Hepatocyte (in vitro differentiated cells): ENCODE results near the gene TPBGL. TPM values are rescaled to one million over a fixed set of nuclear protein-coding genes. Genes with fewer than 3 reads are reported as not detected.

Experiments used
- DNase-seq: peaks from one replicate; pipeline ENCODE4 v3.0.0-alpha.2; 2016; ENCODE audit warnings: low spot score
- H2AFZ ChIP-seq: fragments of 200-600 bp; sonication (generic); 2 replicates; pipeline ENCODE4 v1.6.0; 2016; ENCODE audit warnings: antibody characterized with exemption, mild to moderate bottlenecking
- H3K27ac ChIP-seq: fragments of 200-600 bp; sonication (generic); 2 replicates; pipeline ENCODE4 v1.5.1; 2016; ENCODE audit warnings: mild to moderate bottlenecking
- H3K27me3 ChIP-seq: fragments of 200-600 bp; sonication (generic); 2 replicates; pipeline ENCODE4 v1.6.1; 2016
- H3K36me3 ChIP-seq: fragments of 200-600 bp; sonication (generic); replicated peaks from 2 replicates; pipeline ENCODE4 v1.5.1; 2016; ENCODE audit warnings: low read depth; ENCODE audit not compliant: insufficient read depth
- H3K4me1 ChIP-seq: fragments of 200-600 bp; sonication (generic); 2 replicates; pipeline ENCODE4 v1.5.1; 2016; ENCODE audit warnings: mild to moderate bottlenecking, moderate library complexity; ENCODE audit not compliant: insufficient read depth
- H3K4me2 ChIP-seq: fragments of 200-600 bp; sonication (generic); 2 replicates; pipeline ENCODE4 v1.6.0; 2016
- H3K4me3 ChIP-seq: fragments of 200-600 bp; sonication (generic); 2 replicates; pipeline ENCODE4 v1.5.1; 2016; ENCODE audit warnings: mild to moderate bottlenecking
- H3K79me2 ChIP-seq: fragments of 200-600 bp; sonication (generic); 2 replicates; pipeline ENCODE4 v1.6.0; 2017; ENCODE audit warnings: mild to moderate bottlenecking
- H3K9me2 ChIP-seq: fragments of 200-600 bp; sonication (generic); replicated peaks from 2 replicates; pipeline ENCODE4 v1.6.0; 2017; ENCODE audit warnings: mild to moderate bottlenecking; ENCODE audit not compliant: insufficient read depth
- H3K9me3 ChIP-seq: fragments of 200-600 bp; sonication (generic); 2 replicates; pipeline ENCODE4 v1.5.1; 2016; ENCODE audit warnings: low read depth, mild to moderate bottlenecking
- H4K20me1 ChIP-seq: fragments of 200-600 bp; sonication (generic); 2 replicates; pipeline ENCODE4 v1.6.0; 2016; ENCODE audit warnings: mild to moderate bottlenecking; ENCODE audit not compliant: insufficient read depth, poor library complexity, severe bottlenecking
- CTCF ChIP-seq: fragments of 200-600 bp; sonication (generic); IDR thresholded peaks from 2 replicates; pipeline ENCODE4 v1.5.1; 2016; ENCODE audit warnings: antibody characterized with exemption, mild to moderate bottlenecking; ENCODE audit not compliant: poor library complexity
- EZH2 ChIP-seq: fragments of 200-600 bp; sonication (generic); IDR thresholded peaks from 2 replicates; pipeline ENCODE4 v1.6.1; 2016; ENCODE audit warnings: antibody characterized with exemption, mild to moderate bottlenecking, borderline replicate concordance
- EZH2phosphoT487 ChIP-seq: fragments of 200-600 bp; sonication (generic); IDR thresholded peaks from one replicate; pipeline ENCODE4 v1.6.1; 2018; ENCODE audit warnings: antibody characterized with exemption, mild to moderate bottlenecking, low read depth, moderate library complexity; ENCODE audit not compliant: unreplicated experiment, severe bottlenecking
- WGBS: methylation state at CpG from one replicate; pipeline ENCODE4 v1.1.6; 2016; ENCODE audit warnings: low lambda C conversion rate; ENCODE audit errors: missing lambda C conversion rate; 5-methylcytosine and 5-hydroxymethylcytosine counted together
- polyA plus RNA-seq: library from polyadenylated mRNA; unstranded; fragments of >200 nt; fragmentation: Nextera tagmentation; extraction: Ambion mirVana; gene quantifications from 2 replicates; pipeline ENCODE4 v1.2.1, GENCODE V29; 2016
- total RNA-seq: library from RNA; depleted of rRNA; stranded (reverse); fragments of >200 nt; gene quantifications from 2 replicates; pipeline ENCODE4 v1.2.3, GENCODE V29; 2014

Gene TPBGL
- total and polyA plus RNA-seq, 2 experiments from 2014 or later: 0.12 TPM; not detected in 1

GRCh38 chr11:75285776-75286360 is 45.3 kb downstream of the TPBGL start:
- H2AFZ ChIP-seq: no peak overlapping the region
- WGBS: 88% methylated on average over 5 of the region's 5 CpGs
- peaks cover 9% of the 10 kb centered on the region for H3K79me2 ChIP-seq
- H4K20me1 ChIP-seq: peaks cover 2% of the 10 kb centered on the region
- no peak overlapping the region for H3K27ac ChIP-seq
- DNase-seq: no peak
- no peaks in the 10 kb centered on the region for H3K27me3 ChIP-seq
- no peaks in the 10 kb centered on the region for H3K9me3 ChIP-seq
- H3K36me3 ChIP-seq: no peaks in the 10 kb centered on the region
- H3K9me2 ChIP-seq: no peaks in the 10 kb centered on the region
- TF ChIP-seq CTCF (no peak), EZH2 (no peak), EZH2phosphoT487 (no peak)
- H3K4me2 ChIP-seq: no peak overlapping the region
- H3K4me3 ChIP-seq: no peak overlapping the region
- no peaks in the 10 kb centered on the region for H3K4me1 ChIP-seq

GRCh38 chr11:75286826-75287465 is 46.4 kb downstream of the TPBGL start:
- Histone ChIP-seq H3K4me2 (no peak overlapping the region), H3K79me2 (peaks cover 12% of the 10 kb centered on the region), H3K36me3 (no peaks in the 10 kb centered on the region), H3K4me1 (no peaks in the 10 kb centered on the region), H3K27ac (no peak overlapping the region), H3K4me3 (no peak overlapping the region), H4K20me1 (peaks cover 6% of the 10 kb centered on the region), H3K27me3 (no peaks in the 10 kb centered on the region), H3K9me3 (no peaks in the 10 kb centered on the region), H2AFZ (no peak overlapping the region), H3K9me2 (no peaks in the 10 kb centered on the region)
- WGBS: 95% methylated on average over 14 of the region's 14 CpGs
- no peak for TF ChIP-seq EZH2phosphoT487
- TF ChIP-seq CTCF: no peak
- TF ChIP-seq EZH2: no peak
- DNase-seq: no peak

GRCh38 chr11:75287579-75287978 is 47.0 kb downstream of the TPBGL start:
- no peak for TF ChIP-seq CTCF
- TF ChIP-seq EZH2phosphoT487: no peak
- TF ChIP-seq EZH2: no peak
- Histone ChIP-seq H3K27ac (no peak overlapping the region), H3K4me2 (no peak overlapping the region), H3K9me2 (no peaks in the 10 kb centered on the region), H3K36me3 (no peaks in the 10 kb centered on the region), H3K4me3 (no peak overlapping the region), H3K4me1 (no peaks in the 10 kb centered on the region), H3K79me2 (peaks cover 17% of the 10 kb centered on the region), H3K9me3 (no peaks in the 10 kb centered on the region), H3K27me3 (no peaks in the 10 kb centered on the region), H2AFZ (no peak overlapping the region), H4K20me1 (peaks cover 11% of the 10 kb centered on the region)
- 98% methylated on average over 14 of the region's 17 CpGs for WGBS
- DNase-seq: no peak
